ENCODE data around the gene LPP.

- no peak for TF ChIP-seq JUND (IDR thresholded peaks at IDR 0.05; ENCODE audit: low read depth, low read length)
- no peak for TF ChIP-seq MYC (IDR thresholded peaks at IDR 0.05; ENCODE audit: insufficient read depth, insufficient read length, insufficient replicate concordance, low read length, severe bottlenecking)
- no peak for TF ChIP-seq SMAD1 (IDR thresholded peaks at IDR 0.05; ENCODE audit: low read depth, partially characterized antibody)
- TF ChIP-seq CTCF (IDR thresholded peaks at IDR 0.05 in 2 of 3, conservative IDR thresholded peaks at IDR 0.05 in 1 of 3; ENCODE audit: control insufficient read depth in 2 of 3, extremely low read depth in 1 of 3, insufficient read depth in 1 of 3, low read depth in 3 of 3, low read length in 3 of 3): no peak
Measured at GRCh38 chr3:188916934-188917401, 763.0 kb downstream of the LPP start.

Data from GM12878 (cell line).